ENCODE results near the gene USP54.
"Not testable (repeated sequence)": the region's sequence is repeated elsewhere in the genome, so short reads cannot be mapped to it uniquely, and the experiment has no call there.

- not testable (repeated sequence) for TF ChIP-seq CTCF, POLR2A, POLR2AphosphoS5 (IDR thresholded peaks at IDR 0.05)
Measured at GRCh38 chr10:73578927-73579326, 12.2 kb downstream of the USP54 start.
